HT-29 (cell line): ENCODE measurements around the gene BOD1L2. TPM values are rescaled to one million over a fixed set of nuclear protein-coding genes. Genes with fewer than 3 reads are reported as not detected.
A peak's percentile ranks its signal among the peaks of the same experiment; 100 is the strongest.

Source experiments
- DNase-seq: peaks from one replicate; pipeline ENCODE4 v3.0.0-alpha.2; 2015; ENCODE audit warnings: low spot score
- total RNA-seq: library from RNA; depleted of rRNA; stranded (reverse); fragments of >200 nt; shearing (Covaris generic); gene quantifications from 2 replicates; pipeline ENCODE4 v1.2.3, GENCODE V29; 2014; rRNA removed

BOD1L2 gene
- total RNA-seq, result not detected in 2 replicates

DNA sequence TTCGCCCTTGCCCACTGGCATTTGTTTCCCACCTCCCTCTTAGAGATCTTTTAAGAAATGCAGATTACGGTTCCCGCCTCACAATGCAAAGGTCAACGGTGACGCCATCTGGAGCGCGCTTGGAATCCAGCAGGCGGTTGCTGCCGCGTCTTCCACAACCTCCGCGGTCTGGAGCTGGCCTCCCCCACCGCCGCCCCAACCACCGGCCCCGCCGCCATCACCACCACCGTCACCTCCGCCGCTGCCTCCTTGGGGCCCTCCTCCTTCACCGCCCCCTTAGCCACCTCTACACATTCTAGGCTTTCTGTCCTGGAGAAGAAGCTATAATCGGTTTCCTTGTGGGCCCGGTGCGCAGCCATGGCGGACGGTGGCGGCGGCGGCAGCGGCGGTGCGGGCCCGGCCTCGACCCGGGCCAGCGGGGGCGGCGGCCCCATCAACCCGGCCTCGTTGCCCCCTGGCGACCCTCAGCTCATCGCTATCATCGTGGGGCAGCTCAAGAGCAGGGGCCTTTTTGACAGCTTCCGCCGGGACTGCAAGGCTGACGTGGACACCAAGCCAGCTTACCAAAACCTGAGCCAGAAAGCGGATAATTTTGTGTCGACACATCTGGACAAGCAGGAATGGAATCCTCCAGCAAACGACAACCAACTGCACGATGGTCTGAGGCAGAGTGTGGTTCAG is at the start of gene BOD1L2:
TSS of gene BOD1L2 (plus strand) at position 132 of the 681 bp plus-strand sequence. CDS start at position 358, 226 bp downstream.
- DNase-seq, result no peak

DNA sequence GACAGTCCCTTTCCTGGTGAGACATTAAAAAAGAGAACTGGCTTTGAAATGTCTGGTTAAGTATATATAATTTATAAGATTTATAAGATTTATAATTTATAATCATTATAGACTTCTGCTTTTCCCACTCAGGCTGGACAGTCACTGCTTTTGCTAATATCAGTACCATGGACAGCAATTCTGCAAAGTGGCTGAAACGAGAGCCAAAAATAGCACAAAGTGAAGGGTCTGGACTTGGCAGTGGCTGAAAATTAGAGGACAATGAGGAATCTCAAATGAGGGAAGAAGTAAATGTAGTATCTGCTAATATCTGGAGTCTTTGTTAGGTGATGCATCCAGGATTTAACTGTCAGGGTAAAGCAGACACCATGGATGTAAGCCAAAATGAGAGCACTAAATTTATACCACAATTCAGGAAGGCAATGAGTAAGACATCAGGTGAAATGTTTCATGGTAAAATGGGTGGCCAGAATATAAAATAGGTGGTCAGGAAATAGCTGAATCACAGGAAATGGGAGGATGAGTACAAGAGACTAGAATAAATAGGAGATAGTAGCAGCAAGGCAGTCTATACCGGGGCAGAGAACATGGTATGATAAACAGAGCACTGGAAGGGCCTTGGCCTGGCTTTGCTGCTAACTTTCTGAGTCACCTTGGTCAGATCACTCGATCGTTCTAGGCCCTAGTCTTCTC is 39.6 kb upstream of the BOD1L2 start:
- peak; percentile 33 for DNase-seq

DNA sequence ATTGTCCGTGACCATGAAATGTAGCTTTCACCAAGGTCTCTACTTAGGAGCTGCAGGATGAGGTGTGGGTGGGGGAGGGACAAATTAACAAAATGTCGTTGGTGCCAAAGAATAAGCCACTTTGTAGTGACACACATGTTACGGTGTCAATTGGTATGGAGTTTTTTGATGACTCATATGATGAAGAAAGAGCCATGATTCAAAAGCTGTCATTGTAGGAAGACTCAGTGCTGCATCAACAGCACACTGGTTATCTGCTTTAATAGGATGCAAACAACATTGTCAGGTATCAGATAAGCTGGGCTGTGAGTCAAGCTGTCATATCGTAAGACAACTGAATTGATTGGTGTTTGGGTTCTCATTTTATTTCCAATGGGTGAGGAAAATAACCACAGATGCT is 36.6 kb upstream of the BOD1L2 start:
- no peak for DNase-seq

DNA sequence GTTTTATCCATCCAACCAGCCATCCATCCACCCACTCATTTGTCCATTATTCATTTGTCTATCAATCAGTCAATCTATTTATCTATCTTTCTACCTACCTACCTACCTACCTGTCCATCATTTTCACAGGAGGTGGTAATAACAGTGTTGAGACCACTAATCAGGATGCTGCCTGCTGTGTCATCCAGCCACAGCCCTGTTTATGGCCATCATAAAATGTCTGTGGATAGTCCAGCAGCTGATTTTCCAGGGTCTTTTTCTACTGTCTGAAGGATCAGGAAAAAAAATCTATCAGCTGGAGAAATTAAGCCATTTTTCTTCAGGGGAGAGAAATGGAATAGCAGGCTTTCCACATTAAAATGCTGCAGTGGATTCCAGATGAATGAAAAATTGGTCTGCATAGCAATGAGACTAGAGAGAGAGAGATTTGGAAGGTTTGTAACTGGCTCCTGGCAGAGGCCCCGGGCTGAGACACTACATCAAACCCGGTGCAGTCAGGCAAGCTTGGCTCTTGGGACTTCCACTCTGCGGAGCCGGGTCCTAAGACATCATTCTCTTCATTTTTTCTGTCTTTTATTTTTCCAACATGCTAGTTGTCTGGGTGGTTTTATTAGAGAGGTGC is 33.0 kb upstream of the BOD1L2 start:
- DNase-seq, result no peak

DNA sequence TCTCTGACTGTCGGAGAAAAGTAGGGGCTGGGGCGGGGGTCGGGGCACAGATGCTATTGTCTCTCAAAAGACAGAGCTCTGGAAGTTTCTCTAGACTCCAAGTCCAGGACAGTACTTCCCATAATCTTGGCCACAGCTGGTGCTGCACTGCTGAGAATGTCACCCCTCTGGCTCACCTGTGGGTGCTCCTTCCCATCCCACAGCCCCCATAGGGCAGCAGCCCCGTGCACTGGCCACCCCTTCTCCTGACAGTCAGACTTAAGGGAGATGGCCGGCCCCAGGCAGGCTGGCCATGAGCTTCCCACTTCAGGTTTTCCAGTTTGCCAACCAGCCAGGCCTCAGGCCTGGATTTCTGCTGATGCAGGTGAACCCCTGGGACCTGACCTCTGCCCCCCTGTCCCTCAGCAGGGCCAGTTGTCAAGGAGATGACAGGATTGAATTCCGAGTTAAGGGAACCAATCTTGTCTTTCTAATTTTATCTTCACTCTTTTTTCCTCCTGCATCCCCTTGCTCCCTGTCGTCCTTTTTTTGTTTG is 30.2 kb upstream of the BOD1L2 start:
- no peak for DNase-seq

DNA sequence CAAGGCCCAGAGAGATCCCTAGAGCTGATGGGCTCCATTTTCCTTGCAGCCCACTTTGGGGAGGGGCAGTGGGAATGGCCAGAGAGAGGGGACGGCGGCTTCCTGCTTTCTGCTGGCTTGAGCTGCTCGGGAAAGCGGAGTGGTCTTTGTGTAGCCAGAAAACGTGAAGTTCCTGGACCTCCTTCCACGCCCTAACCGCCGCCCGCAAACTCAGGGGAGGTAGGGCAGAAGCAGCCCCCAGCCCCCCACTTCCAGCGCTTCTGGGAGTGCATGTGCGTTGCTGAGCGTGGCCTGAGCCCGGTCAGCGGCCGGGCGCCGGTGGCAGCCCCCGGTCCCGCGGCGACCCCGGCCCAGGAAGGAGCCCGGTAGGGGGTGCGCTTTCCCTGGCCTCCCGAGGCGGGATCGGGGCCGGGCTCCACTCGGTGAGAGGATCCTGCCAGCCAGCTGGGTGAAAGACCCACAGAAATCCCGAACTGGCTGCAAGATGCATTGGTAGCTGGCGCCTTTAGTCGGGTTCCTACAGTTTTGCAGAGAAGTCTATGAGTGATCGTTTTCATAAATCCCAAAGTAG is 25.3 kb upstream of the BOD1L2 start:
- DNase-seq, result no peak

DNA sequence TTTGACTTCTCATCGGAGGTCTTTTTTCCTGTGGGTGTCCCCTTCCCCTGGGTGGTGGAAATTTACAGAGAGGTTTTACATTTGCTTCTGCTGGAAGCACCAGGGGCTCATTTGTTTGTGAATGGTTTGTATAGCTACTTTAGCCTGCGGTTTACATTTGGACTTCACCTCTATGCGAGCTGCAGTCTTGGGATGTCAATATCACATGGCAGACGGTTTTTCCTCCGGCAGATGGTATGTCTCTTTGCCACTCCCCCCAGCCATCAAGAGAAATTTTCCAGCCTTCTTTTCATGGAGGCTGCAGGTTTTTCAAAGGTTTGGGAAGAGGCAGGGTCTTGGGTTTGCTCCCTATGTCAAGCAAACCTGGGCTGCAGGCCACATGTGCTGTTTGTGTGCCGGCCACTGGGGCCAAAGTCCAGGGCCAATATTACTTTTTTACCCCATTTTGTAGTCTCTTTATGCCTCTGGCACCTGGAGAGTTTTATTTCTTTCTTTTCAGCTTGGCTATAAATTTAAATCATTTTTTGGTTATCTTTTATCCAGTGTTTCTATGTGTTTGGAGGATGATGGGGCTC is 23.9 kb upstream of the BOD1L2 start:
- no peak for DNase-seq

DNA sequence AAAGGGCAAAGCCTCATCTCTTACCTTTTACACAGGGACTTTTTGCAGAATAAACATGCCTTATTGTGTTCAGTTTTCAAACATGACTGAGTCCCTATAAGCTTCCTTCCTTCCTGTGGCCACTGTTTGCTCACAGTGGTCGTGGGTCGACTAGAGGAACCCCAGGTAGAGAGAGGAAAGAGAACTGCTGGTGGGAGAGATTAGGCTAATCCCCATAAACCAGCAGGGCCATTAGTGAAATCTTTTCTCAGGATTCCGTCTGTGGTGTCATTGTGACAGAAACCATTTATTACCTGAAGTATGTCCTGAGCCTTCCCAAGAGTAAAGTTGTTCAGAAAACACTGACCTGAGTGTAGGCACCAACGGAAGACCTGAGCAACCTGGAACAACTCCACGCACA is 21.3 kb upstream of the BOD1L2 start:
- no peak for DNase-seq

DNA sequence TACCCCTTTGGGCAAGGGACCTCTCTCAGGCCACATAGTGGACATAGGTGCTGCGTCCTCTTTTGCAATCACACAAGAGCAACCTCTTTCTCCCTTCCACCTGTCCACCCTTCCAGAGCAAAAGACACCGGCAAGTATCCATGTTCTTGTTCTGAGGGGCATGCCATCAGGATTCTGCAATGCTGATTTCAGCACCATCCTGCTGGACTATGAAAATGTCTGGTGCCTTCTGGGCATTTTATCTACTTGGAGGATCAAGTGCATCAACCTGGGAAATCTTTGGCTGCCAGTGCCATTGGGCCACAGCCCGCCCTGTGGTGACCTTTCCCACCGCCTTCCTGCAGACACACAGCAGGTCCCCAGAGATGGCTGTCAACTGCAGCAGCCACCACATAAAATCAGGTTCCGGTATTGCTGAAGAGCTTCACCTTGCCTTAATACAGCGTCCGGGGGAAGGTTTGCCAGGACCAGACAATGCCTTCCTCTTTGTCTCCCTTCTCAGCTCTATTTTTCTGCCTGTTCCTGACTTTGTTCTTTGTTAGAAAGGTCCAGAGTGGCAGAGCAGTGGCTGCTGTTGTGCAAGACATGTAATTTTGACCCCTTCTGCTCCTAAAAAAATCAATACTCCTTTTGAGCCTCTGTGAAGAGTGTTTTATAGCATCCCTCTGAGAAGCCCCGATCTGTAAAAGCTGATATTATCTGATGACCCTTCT is 18.5 kb upstream of the BOD1L2 start:
- no peak for DNase-seq

DNA sequence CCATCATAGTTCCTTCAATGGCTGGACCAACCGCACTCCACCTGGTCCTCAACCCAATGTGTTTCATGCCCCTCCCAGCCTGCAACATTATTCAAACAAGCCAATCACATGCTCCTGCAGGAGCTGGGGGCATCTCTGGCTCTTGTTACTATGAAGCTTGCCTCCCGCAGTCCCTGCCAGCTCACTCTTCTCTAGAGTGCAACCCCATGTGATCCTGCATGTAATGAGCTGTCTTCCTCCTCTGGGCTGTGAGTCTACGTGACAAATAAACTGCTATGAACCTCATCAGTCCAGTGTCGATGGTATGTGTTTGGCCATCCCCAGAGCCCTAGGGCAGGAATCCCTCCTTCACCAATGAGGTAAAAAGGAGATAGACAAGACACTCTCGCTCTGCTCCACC is 15.8 kb upstream of the BOD1L2 start:
- no peak for DNase-seq

DNA sequence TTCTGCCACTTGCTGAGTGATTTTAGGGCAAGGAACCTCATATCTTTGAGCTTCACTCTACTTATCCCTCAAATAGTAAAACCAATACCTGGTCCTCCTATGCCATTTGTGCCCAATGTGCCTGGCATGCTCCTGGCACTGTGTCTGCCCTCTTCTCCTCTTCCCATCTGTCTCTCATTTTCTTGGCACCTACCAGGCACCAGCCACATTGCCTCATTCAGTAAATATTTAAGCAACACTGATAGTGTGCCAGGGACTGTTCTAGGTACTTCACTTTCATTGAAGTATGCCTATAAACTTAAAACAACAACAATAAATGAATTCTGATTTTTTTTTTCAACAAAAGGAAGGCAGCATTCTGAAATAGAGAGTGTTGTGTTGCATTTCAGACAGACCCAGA is 15.1 kb upstream of the BOD1L2 start:
- no peak for DNase-seq

DNA sequence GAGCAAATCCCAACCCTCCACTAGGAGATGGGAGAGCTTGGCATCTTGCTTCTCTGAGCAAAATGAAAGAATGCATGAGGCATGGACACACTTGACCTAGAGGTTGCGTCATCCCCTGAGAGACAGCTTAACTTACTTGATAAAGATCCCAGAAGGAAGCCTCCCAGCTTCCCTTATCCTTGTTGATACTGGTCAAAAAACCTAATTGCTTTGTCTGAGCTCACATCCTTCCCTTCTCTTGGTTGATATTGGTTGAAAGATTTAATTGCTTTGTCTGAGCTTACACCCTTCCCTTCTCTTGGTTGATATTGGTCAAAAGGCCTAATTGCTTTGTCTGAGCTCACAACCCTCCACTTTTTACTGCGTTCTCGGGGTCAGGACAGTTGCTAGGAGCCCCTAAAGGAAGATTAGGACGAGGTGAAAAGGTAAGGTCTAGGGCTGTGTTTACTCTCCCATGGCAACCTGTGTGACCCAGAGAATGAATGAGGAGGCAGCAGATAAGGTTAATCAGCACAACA is 12.2 kb upstream of the BOD1L2 start:
- no peak for DNase-seq

DNA sequence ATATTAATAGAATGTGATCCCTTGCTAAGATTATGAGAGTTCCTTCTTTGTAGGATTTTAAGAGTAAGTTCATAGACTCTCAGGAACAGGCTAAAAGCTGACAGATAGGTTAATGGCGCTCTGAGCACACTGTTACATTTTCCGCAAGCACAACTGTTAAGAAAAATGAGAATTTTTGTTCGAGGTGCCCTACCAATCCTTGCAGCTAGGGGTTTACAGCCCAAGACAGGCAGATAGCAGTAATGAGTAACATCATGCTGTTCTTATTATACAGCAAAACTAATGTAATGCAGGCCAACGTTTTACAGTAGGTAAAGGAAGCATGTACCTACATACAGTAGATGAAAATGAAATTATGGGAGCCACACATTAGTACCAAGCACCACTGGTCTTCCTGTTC is 11.2 kb upstream of the BOD1L2 start:
- DNase-seq, result no peak

DNA sequence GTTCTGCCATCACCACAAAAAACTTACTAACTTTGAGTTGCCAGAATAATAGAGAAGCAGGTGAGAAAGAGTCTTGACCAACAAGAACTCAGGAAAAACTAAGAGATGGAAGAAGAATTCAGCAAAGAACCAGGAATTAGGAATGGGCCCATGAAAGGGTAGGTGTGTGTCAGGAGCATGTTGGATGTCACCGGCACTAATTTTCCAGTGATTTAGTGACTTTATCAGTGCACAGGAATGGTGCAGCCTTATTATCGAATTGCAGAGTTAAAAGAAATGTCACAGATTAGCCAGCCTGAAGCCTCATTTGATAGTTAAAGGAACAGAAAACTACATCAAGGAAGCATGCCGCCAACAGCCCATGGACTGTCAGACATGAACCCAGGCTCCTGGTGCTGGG is 9.0 kb upstream of the BOD1L2 start:
- DNase-seq, result no peak

DNA sequence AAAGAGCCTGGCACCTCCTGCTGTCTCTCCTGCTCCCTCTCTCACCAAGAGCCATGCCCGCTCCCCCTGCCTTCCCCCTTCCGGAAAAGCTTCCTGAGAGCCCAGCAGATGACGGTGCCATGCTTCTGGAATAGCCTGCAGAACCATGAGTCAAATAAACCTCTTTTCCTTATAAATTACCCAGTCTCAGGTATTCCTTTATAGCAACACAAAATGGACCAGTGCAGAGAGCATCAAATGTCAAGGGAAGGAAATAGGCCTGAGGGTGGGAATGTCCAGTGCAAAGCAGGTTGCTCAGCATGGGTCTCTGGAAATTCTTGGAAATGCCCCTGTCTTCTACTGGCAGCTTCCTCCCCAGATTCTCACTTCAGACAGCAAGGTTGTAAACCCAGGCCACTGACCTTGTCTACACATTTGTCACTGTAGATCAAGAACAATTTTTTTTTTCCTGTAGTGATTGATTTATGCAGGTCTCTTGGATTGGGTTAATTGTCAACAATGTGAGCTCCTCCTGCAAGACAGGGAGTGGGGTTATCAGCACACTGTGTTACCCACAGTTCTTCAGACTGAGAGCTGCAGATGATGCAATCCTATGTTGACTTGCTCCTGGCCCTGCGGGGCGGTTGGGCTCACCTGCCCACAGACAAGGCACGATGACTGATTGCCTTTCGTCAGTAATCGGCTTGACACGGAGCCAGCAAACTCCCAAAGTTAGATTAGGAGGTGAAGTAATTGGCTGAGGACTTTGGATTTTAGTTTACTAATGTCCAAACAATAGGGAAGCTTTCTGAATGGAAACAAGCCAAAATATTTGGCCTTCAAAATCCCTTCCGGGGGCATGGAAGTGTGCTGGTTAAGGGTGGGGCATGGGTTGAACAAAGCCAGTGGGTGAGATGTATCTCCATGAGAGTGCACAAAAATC is 5.4 kb upstream of the BOD1L2 start:
- DNase-seq, result peak; percentile 60

DNA sequence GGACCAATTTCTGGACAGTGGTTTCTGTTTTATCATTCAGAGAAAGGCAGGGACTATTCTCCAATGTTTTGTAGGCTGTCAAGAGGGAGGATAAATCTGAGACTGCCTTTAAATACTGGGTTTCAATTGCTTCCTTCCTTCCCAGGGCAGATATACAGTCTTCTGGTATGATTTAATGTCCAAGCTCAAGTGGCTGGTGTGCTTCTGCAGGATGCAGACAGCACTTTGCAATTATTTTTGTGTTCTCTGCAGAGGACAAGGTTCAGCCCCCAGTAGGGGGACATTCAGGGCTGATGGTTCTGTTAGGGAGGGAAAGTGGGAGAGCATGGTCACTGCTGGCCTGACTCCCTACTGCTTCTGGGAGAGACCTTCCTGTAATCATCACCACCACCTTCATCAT is 4.6 kb upstream of the BOD1L2 start:
- DNase-seq, result no peak

DNA sequence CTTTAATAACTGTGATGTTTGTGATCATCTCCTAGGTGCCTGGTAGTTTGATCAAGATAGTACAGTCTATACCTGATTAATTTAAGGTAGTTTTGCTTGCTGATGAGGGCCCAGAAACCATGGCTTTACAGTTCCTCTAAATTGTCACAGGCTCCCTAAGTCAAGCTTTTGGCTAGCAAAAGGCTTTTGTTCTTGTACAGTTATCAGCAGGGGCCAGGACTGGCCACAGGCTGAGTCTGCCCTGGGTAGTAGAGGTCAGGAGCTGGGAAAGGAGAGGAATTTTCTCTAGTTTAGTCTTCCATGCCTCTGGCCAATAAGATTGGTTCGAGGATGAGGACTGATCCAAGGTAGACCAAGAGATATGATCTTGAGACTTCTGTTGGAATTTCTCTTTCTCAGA is 3.6 kb upstream of the BOD1L2 start:
- DNase-seq, result no peak

DNA sequence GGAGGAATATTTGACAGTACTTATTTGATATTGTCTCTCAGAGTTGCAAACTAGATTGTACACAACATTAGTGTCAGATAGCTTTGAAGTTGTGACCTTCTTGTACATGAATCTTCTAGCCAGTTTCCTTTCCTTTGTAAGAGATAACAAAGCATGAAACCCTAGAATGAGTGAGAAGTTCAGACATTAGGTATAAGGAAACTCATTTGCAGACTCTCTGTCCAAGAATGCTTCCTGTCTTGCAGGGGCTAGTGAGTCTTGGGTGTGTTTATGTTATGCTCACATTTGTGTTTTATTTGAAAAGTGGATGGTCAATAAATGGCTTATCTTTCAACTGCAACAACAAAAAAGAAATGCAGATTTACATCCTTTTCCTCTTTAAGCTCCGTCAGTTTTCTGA is 1.4 kb downstream of the BOD1L2 start:
- no peak for DNase-seq

DNA sequence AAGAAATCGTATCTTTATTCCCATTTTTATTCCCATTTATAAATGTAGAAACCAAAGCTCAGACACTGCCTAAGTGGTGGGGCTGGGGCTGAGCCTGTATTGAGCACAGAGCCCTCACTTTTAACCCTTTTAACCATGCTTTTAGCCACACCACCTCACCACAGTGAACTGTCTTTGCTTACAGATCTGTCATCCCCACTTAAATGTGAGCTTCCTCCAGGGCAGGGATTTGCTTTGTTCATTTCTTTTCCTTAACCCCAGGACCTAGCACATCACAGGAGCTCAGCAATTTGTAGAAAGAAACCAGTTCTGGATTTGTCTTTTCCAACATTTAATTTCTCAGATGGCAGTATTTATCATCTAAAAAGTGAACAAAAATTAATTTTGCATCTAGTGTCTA is 2.2 kb downstream of the BOD1L2 start:
- DNase-seq, result no peak

DNA sequence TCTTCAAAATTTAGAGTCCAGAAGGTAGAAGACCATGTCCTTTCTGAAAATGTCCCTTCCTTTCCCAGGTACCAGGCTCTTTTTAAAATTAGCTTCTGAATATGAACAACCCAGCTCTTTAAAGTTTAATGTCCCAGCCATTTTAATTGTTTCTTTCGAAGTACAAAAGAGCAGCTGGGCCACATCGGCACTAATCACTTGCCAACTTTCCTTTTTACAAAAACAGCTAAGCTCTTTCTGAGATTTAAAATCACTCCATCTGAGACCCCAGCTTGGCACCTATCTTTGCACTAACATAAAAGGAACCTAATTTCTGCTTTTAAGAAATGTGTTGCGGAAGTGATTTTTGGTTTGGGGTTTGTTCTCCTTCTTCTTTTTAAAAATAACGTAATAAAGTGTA is 2.6 kb downstream of the BOD1L2 start:
- no peak for DNase-seq
